Urinary bladder (tissue), 4 donors: ENCODE data around the gene UBR4. TPM values are rescaled to one million over a fixed set of nuclear protein-coding genes. Genes with fewer than 3 reads are reported as not detected.

Experiments used
- DNase-seq: peaks from one replicate; pipeline ENCODE4 v3.0.0-alpha.2; 2015; ENCODE audit errors: extremely low spot score
- H3K27ac ChIP-seq: one replicate; pipeline ENCODE4 v1.5.1; 2013; ENCODE audit warnings: low read depth, mild to moderate bottlenecking, moderate library complexity
- H3K36me3 ChIP-seq: one replicate; pipeline ENCODE4 v1.6.1; 2013; ENCODE audit warnings: mild to moderate bottlenecking, moderate library complexity; ENCODE audit not compliant: insufficient read depth
- H3K4me1 ChIP-seq: one replicate; pipeline ENCODE4 v1.6.1; 2013; ENCODE audit warnings: mild to moderate bottlenecking, moderate library complexity; ENCODE audit not compliant: insufficient read depth
- H3K4me3 ChIP-seq: one replicate; pipeline ENCODE4 v1.5.1; 2013; ENCODE audit warnings: low read depth, low read length
- WGBS: extraction: QIAGEN DNeasy Blood & Tissue Kit; methylation state at CpG from one replicate; pipeline ENCODE4 v1.1.7; 2013; 5-methylcytosine and 5-hydroxymethylcytosine counted together
- polyA plus RNA-seq: library from polyadenylated mRNA; stranded (reverse); fragments of 200-250 nt; gene quantifications from one replicate; pipeline ENCODE4 v1.2.3, GENCODE V29; 2013
- total RNA-seq: library from RNA; depleted of rRNA; stranded (reverse); fragments of >200 nt; gene quantifications from one replicate; pipeline ENCODE4 v1.2.3, GENCODE V29; 2014
- donor health status: healthy with polysubstance abuse.
- donor health status: healthy.

Gene UBR4
- total and polyA plus RNA-seq, 2 donors = 118 to 121 TPM

DNA sequence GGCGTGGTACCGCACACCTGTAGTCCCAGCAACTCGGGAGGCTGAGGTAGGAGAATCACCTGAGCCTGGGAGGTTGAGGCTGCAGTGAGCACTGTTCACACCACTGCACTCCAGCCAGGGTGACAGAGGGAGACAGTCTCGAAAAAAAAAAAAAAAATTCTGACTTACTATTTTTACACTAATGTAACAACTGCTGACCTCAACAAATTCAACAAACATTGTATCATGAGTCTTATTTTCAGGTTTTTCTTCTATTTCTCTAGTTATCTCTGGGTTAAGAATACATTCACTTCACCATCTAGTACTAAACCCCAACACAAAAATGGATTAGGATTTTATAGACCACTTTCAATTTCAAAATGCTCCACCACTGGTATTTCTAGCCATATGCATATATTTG lies 72.9 kb downstream of the UBR4 start:
- H3K27ac ChIP-seq = no peak overlapping the region
- no peak overlapping the region for H3K4me3 ChIP-seq
- H3K36me3 ChIP-seq = peaks cover 5% of the 10 kb centered on the region
- H3K4me1 ChIP-seq = no peaks in the 10 kb centered on the region
- 93% methylated on average over 4 of the region's 4 CpGs for WGBS
- DNase-seq = no peak

DNA sequence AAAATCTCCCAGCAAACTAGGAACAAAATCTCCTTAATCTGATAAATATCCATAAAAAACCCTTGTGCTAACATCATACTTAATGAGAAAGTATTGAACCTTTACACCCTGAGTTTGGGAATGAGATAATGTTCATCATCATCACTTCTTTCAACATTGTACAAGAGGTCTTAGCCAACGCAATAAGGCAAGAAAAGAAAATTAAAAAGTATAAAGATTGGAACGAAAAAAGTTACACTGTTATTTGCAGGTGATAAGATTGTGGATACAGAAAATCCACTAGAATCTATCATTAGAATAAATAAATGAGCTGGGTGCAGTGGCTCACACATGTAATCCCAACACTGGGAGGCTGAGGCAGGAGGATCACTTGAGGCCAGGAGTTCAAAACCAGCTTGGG lies 76.7 kb downstream of the UBR4 start:
- Histone ChIP-seq H3K4me3 (no peak overlapping the region), H3K4me1 (no peaks in the 10 kb centered on the region), H3K36me3 (peaks cover 5% of the 10 kb centered on the region), H3K27ac (no peak overlapping the region)
- WGBS = 100% methylated on average over 2 of the region's 2 CpGs
- DNase-seq = no peak

DNA sequence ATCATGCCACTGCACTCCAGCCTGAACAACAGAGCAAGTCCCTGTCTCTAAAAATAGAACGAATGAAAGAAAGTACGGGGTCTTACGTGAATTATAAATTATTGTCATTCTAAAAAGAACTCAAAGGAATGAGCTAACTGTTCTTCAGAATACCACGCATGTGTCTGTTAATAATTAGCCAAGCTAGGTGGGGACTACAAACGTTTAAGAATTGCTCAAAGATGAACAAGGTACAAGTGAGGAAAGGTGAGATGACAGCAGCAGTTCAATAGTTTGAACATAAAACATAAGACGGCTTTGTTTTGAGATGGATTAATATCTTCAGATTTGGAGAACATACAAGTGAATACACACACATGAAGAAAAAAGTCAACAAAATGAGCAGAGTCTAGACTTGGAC lies 79.6 kb downstream of the UBR4 start:
- H3K4me1 ChIP-seq = no peaks in the 10 kb centered on the region
- WGBS = 82% methylated on average over 6 of the region's 6 CpGs
- no peak for DNase-seq
- H3K36me3 ChIP-seq = no peaks in the 10 kb centered on the region
- no peak overlapping the region for H3K4me3 ChIP-seq
- H3K27ac ChIP-seq = no peak overlapping the region

DNA sequence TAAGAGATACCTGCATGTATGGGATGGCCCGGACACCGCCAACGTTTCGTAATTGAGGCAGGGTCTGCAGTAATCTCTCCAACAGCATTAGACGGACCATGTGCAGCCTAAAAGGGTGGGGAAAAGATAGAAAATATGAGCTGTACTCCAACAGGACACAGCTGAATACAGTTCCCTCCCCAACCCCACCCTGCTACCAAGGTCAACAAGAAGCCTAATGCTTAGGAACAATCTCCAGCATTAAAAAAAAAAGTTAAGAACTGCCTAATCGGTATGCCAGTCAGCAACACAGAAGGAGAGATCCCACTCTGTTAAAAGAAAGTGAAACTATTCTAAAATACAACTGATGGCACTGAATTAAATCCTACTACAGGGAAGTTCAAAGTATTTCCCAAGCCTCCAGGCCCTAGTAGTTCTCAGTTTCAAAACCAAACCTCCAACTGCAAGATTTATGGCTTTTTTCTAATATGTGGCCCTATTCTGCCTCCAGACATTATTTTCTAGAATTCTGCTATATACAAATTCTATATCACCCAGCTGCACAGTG lies 81.0 kb downstream of the UBR4 start:
- no peak overlapping the region for H3K27ac ChIP-seq
- H3K4me3 ChIP-seq = no peak overlapping the region
- DNase-seq = no peak
- H3K36me3 ChIP-seq = no peaks in the 10 kb centered on the region
- WGBS = 91% methylated on average over 6 of the region's 6 CpGs
- no peaks in the 10 kb centered on the region for H3K4me1 ChIP-seq

DNA sequence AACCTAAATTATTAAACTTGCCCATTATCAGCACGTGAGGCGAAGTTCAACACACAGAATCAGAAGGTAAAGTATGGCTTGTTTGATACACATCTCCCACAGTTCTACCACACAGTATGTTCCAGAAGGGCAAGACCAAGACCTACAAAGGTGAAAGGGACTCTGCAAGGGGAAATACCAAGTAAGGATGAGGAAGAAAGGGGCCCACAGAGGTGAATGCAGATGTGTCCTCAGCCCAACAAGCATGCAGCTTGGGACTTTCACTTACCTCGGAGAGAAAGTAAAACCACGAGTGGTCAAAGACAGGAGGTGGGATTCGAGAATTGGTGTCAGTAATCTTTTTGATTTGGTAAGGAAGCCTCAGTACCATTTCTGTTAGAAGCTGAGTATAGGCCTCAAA lies 85.8 kb downstream of the UBR4 start:
- Histone ChIP-seq H3K27ac (no peak overlapping the region), H3K4me3 (no peak overlapping the region), H3K36me3 (peaks cover 2% of the 10 kb centered on the region), H3K4me1 (no peaks in the 10 kb centered on the region)
- no peak for DNase-seq
- 82% methylated on average over 5 of the region's 5 CpGs for WGBS

DNA sequence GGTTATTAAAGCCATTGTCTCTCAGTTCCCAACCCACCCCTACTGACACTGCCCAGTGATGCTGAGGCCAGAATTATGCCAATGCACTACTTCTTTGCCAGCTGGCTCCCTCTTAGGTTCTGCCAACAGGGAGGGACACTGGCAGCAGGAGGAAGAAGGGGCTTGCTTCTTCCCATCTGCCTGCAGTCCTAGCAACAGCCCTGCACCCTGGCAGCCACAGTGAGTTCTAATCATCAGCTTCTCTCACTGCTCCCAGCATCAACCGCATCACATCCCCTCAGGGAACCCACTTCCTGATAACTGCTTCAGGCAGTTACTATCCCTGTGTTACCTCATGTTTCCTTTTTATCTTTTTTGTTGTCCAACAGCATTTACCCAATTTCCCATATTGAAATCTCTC lies 86.2 kb downstream of the UBR4 start:
- no peaks in the 10 kb centered on the region for H3K4me1 ChIP-seq
- H3K4me3 ChIP-seq = no peak overlapping the region
- DNase-seq = no peak
- no peak overlapping the region for H3K27ac ChIP-seq
- peaks cover 2% of the 10 kb centered on the region for H3K36me3 ChIP-seq
- 78% methylated on average over 1 of the region's 1 CpG for WGBS

DNA sequence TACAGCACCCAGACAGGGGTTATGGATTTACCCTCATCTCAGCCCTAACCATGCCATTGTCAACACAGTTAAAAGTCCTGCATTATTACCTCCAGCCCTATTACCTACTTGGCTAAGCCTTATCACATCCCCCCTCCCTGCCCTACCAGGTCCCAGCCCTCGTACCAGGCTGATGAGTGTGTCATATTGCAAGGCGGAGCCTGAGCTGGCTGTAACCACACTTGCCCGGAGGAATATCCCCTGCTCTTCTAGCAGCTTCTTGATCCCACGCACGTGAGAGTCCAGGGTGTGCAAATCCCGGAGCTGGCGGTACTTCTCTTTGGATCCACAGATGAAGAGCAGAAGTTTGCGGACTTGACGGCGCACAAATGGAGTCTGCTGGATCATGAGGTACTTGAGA lies 87.4 kb downstream of the UBR4 start:
- Histone ChIP-seq H3K36me3 (peaks cover 2% of the 10 kb centered on the region), H3K4me3 (no peak overlapping the region), H3K4me1 (no peaks in the 10 kb centered on the region), H3K27ac (no peak overlapping the region)
- no peak for DNase-seq
- 80% methylated on average over 10 of the region's 10 CpGs for WGBS

DNA sequence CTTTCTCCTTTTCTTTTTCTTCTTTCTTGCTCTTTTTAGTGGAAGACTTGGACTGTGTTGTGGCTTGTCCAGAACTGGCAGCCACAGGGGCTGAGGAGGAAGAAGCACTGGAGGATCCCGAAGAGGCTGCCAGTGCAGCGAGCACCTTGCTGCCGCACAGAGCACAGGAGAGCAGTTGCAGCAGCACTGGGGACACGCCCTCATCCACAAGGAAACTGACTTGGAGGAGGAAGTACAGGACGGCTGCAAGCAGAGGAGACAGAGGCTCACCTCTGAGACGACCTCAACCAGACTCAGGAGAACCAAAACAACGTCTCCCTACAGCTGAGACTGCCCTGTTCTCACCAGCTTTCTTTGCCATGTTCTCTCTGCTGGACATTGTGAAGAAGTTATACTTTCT lies 88.9 kb downstream of the UBR4 start:
- Histone ChIP-seq H3K4me3 (no peak overlapping the region), H3K27ac (no peak overlapping the region), H3K36me3 (peaks cover 6% of the 10 kb centered on the region), H3K4me1 (no peaks in the 10 kb centered on the region)
- DNase-seq = no peak
- 75% methylated on average over 7 of the region's 7 CpGs for WGBS

DNA sequence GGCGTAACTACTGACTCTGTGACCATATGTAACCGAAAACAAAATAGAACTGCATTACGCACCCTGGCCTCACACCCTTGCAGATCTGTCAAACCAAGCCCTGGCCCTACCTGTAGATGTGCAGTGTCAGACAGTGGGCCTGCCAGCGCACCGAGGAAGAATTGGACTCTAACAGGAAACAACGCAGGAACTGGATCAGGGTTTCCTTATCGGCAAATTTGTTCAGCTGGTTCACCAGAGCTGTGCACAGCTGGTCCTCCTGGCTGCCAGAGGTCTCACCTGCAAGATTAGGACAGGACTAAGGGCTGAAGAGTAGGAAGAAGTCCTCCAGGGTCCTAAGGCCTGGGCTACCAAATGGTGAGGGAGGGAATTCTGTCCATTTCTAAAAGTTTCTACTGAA lies 90.0 kb downstream of the UBR4 start:
- no peak overlapping the region for H3K4me3 ChIP-seq
- H3K27ac ChIP-seq = no peak overlapping the region
- peaks cover 6% of the 10 kb centered on the region for H3K36me3 ChIP-seq
- H3K4me1 ChIP-seq = no peaks in the 10 kb centered on the region
- no peak for DNase-seq
- WGBS = 94% methylated on average over 7 of the region's 7 CpGs

DNA sequence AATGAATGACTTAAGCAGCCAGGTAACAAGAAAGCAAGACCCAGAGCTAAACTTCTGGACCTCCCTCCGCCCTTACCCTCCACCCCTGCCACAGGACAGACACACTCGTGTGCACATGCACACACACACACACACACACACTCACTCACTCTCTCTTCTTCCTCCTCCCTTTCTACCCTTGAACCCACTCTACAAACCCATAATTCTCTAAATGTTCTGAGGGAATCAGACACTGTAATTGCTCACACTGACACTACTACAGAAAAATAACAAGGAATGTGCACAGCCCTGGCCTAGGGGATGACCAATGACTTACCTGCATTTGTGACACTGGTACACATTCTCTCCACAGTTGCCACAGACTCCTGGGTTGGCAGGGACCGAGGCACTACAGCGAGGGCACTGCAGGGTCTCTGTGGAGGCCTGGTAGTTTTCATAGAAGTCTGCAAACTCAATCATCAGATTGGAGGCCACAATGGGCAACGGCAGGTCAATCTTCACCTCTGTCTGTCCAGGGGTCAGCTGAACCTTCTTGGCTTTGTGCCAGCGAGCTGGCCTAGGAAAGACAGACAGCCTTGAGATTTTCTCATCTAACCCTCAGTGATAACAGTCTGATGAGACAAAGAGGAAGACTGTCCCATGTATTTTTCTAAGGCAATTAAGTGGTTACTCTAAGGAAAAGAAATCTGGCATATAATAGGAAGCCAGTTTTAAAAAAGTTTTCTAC lies 94.8 kb downstream of the UBR4 start:
- WGBS = 78% methylated on average over 6 of the region's 6 CpGs
- Histone ChIP-seq H3K27ac (no peak overlapping the region), H3K4me1 (no peaks in the 10 kb centered on the region), H3K4me3 (no peak overlapping the region), H3K36me3 (peaks cover 20% of the 10 kb centered on the region)
- DNase-seq = no peak

DNA sequence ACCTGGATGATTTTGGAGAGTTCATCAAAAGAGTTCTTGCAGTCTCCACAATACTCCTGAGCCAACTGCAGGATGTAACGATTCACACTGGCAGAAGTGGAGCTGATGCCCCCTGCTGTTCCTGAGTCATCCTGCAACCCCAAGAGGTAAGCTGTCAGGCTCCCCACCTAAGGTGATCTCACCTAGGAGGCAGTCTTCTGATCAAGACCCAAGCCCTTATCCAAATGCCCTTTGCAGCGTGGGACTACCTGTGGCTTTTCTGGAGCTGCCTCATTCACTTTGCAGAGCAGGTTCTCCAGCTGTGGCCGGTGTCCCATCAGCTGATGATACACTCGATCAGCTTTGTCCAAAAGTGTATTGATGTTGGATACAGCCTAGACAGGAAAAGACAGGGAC lies 96.4 kb downstream of the UBR4 start:
- no peak for DNase-seq
- Histone ChIP-seq H3K4me1 (no peaks in the 10 kb centered on the region), H3K4me3 (no peak overlapping the region), H3K27ac (no peak overlapping the region), H3K36me3 (peaks cover 20% of the 10 kb centered on the region)
- 69% methylated on average over 4 of the region's 4 CpGs for WGBS

DNA sequence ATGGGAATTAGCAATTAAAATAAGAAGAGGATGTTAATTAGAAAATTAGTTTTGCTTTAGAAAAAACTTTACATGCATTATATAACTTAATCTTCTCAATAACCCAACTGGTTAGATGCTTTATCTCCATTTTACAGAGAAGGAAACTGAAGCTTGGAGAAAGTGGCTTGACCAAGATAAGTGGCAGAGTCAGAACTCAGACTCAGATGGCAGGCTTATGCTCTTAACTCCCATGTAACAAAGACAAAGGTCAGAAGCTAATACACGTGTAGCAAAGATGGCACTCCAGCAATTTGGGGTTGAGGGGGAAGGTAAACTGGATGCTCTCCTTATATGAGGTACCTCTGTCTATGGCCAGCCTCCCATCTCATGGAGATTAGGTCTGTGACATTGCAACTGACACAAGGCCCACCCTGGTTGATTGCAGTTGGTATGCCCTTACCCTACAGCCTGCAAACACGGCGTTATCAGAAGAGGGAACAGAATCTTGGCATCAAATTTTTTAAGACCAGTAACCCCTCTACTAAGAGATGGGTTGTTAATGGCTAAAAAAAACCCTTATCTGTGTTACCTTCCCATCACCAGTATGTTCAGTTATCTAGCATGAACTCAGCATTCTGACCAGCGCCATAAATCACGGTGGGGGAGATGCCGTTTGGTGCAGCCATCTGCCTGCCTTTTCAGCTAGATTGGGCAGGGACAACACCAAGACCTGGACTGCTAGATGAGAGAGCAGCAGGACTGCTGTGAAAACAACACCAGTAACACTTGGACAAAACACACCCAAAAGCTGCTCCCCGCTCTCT lies 97.0 kb downstream of the UBR4 start:
- no peaks in the 10 kb centered on the region for H3K4me1 ChIP-seq
- DNase-seq = no peak
- no peak overlapping the region for H3K27ac ChIP-seq
- no peak overlapping the region for H3K4me3 ChIP-seq
- peaks cover 20% of the 10 kb centered on the region for H3K36me3 ChIP-seq
- 77% methylated on average over 7 of the region's 7 CpGs for WGBS

DNA sequence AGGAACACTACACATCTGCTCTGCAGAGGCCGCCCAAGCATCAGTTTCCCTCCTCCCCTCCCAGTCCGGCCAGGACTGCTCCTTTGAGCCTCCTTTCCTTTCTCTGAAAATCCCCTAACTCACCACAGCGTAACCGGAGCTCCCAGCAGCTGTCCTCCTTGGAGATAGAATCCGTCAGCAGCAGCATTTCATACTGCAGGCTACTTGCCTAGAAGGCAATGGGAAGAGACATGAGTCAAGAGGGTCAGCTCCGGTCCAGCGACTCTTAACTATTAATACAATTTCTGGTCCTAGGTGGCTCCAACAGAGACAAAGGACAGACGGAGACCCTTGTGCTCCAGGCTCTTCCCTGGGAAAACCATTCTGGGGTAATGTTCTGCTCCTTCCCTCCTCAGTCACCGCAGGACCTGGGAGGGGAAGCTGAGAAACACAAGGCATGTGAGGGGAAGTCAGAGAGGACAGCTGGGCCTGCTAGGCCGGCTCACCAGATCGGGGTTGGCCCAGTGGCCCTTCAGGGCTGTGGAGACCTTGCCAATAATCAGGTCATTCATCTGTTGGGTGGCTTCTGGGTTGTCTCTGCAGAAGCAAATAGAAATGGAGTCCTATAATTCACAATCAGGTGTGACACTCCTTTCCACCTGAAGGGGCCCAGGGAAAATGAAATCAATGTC lies 99.7 kb downstream of the UBR4 start:
- Histone ChIP-seq H3K36me3 (peaks cover 20% of the 10 kb centered on the region), H3K4me3 (no peak overlapping the region), H3K4me1 (no peaks in the 10 kb centered on the region), H3K27ac (no peak overlapping the region)
- no peak for DNase-seq
- 91% methylated on average over 11 of the region's 11 CpGs for WGBS

DNA sequence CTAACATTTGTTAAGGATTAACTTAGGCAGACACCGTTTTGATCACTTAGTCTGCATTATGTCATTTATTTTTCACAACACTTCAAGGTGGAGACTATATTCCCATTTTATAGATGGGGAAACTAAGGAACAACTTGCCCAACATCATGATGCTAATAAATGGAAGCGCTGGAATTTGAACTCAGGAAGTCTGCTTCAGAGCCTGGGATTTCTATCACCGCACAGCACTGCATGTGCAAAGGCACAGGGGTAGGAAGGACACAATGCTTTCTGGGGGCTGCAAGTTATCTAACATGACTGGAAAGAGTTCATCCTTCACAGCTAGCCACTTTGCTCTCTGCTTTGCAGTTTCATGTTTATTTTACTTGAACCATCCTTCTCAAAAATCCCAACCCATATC lies 100.5 kb downstream of the UBR4 start:
- WGBS = 88% methylated on average over 3 of the region's 3 CpGs
- H3K36me3 ChIP-seq = peaks cover 24% of the 10 kb centered on the region

More for the DNA sequence above, 100.5 kb downstream of the UBR4 start:
- Histone ChIP-seq H3K4me3 (no peak overlapping the region), H3K27ac (no peak overlapping the region), H3K4me1 (no peaks in the 10 kb centered on the region)
- no peak for DNase-seq
